Adipocyte (in vitro differentiated cells): Measurements from ENCODE around the gene LMO3.
A peak's percentile ranks its signal among the peaks of the same experiment; 100 is the strongest.

Source experiments
- DNase-seq: peaks from one replicate; pipeline ENCODE4 v3.0.0-alpha.2; 2015; ENCODE audit warnings: low read depth
- H3K27me3 ChIP-seq: replicated peaks from 2 replicates; pipeline ENCODE4 v1.7.0; 2013; ENCODE audit warnings: mild to moderate bottlenecking, low read length, moderate library complexity; ENCODE audit not compliant: control insufficient read depth, insufficient read depth
- H3K36me3 ChIP-seq: 2 replicates; pipeline ENCODE4 v1.7.0; 2013; ENCODE audit warnings: low read length, mild to moderate bottlenecking, moderate library complexity; ENCODE audit not compliant: control insufficient read depth, insufficient read depth, severe bottlenecking
- H3K4me1 ChIP-seq: 2 replicates; pipeline ENCODE4 v1.7.0; 2013; ENCODE audit warnings: mild to moderate bottlenecking, low read length, moderate library complexity; ENCODE audit not compliant: control insufficient read depth, insufficient read depth
- H3K4me3 ChIP-seq: 2 replicates; pipeline ENCODE4 v1.7.0; 2013; ENCODE audit warnings: mild to moderate bottlenecking, low read length, moderate library complexity
- H3K9ac ChIP-seq: 2 replicates; pipeline ENCODE4 v1.7.0; 2013; ENCODE audit warnings: mild to moderate bottlenecking, low read length, moderate library complexity
- H3K9me3 ChIP-seq: 2 replicates; pipeline ENCODE4 v1.7.0; 2013; ENCODE audit warnings: mild to moderate bottlenecking, low read length, moderate library complexity; ENCODE audit not compliant: control insufficient read depth

The LMO3 gene

DNA sequence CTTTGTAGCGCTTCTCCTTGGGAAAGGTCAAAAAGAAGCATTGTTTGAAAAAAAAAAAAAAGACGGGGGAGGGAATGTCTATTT is at the start of gene LMO3:
LMO3 (minus strand) TSS at position 46 of the 84 bp plus-strand sequence. CDS start 5,302 bp downstream, outside the sequence.
- DNase-seq = no peak
- Histone ChIP-seq H3K4me1 (peaks cover 63% of the 10 kb centered on the region), H3K9ac (peak within 1 kb of the TSS; percentile 93), H3K4me3 (peak within 1 kb of the TSS; percentile 93), H3K9me3 (no peaks in the 10 kb centered on the region), H3K27me3 (no peaks in the 10 kb centered on the region), H3K36me3 (no peaks in the 10 kb centered on the region)

DNA sequence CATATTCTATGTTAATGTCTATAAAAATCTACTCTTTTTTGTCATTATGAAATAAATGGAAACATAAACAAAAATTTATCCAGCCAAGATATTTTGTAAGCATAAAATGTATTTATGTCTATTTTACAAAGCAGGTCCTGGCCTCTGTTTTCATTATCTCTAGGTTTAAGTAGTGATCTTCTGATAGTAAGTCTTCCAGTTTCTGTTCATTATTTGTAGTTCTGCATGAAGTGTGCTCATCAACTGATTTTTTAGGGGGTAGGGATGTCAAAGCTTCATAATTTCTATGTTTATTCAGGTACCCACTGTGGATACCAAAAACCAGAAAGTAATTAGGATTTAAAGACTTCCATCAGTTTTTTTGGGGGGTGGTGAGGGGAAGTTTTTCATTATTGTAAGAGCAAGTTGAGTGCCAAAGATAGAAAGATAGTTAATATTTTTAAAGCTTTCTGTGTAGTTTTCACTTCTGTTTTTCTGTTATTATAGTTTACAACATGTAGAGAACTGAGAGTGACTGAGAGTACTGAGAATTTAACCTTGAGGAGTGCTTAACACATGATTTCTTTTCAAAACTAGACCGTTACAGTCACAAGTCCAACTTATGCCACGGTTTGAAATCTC is 30.6 kb upstream of the LMO3 start:
- Histone ChIP-seq H3K9ac (no peak overlapping the region), H3K9me3 (no peaks in the 10 kb centered on the region), H3K4me1 (no peaks in the 10 kb centered on the region), H3K4me3 (no peak overlapping the region), H3K36me3 (no peaks in the 10 kb centered on the region), H3K27me3 (no peaks in the 10 kb centered on the region)
- DNase-seq = no peak

DNA sequence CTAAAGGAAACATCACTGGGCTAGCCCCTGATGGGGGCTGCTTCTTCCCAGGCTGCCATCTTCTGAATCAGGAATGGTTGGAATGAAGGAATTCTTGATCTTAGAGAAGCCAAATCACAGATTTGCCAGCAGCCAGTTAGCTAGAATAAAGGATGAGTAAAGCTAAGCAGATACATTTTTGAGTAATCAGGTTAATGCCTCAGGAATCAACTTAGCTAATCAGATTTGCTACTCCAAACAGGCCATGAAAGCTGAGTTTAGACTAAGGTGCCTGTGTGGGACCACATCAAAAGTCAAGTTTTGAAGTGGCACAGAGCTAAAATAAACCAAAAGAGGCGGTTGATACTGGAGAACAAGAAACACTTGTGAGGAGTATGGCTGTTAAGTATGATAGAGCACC is 28.8 kb upstream of the LMO3 start:
- no peaks in the 10 kb centered on the region for H3K27me3 ChIP-seq
- no peaks in the 10 kb centered on the region for H3K36me3 ChIP-seq
- no peak overlapping the region for H3K4me3 ChIP-seq
- DNase-seq = no peak
- H3K9ac ChIP-seq = no peak overlapping the region
- H3K9me3 ChIP-seq = no peaks in the 10 kb centered on the region
- no peaks in the 10 kb centered on the region for H3K4me1 ChIP-seq

DNA sequence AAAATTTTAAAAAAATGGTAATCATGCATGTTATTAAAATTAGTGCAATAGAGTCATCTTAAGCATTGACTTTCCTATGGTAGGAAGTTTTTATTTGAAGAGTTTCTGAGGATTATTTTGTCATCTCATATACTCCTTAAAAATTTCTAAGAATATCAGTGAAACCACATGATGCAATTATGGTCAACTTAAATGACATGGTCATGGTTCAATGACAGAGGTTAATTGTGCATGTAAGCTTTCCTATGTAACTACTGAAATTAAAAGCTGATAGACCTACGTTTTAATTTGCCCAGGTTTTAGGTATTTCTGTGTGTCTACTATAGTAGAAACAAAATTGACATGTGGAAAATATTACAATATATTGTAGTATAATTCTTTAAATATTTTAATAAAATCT is 21.0 kb upstream of the LMO3 start:
- Histone ChIP-seq H3K36me3 (no peaks in the 10 kb centered on the region), H3K4me3 (no peak overlapping the region), H3K4me1 (no peaks in the 10 kb centered on the region), H3K9ac (no peak overlapping the region), H3K27me3 (no peaks in the 10 kb centered on the region), H3K9me3 (no peaks in the 10 kb centered on the region)
- no peak for DNase-seq

DNA sequence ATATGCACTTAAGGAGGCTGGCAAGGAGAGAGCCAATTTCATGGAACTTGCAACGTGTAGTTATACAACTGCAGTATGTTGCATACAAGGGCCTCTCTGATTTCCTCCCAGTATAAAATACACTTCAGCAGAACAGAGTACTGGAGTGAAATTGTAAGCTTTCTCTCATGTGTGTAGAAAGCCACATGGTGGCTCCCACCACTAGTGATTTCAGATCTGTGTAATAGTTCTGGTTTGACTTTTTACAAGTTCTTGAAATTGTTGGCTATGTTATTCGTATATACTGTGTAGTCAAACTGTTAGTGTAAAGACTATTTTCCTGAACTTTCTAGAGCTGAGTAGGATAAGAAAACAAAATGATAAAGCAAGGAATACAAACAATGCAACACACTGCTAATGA is 16.4 kb upstream of the LMO3 start:
- no peak overlapping the region for H3K4me3 ChIP-seq
- H3K4me1 ChIP-seq = no peaks in the 10 kb centered on the region
- no peaks in the 10 kb centered on the region for H3K36me3 ChIP-seq
- H3K9me3 ChIP-seq = peaks cover 6% of the 10 kb centered on the region
- H3K9ac ChIP-seq = no peak overlapping the region
- H3K27me3 ChIP-seq = no peaks in the 10 kb centered on the region
- no peak for DNase-seq

DNA sequence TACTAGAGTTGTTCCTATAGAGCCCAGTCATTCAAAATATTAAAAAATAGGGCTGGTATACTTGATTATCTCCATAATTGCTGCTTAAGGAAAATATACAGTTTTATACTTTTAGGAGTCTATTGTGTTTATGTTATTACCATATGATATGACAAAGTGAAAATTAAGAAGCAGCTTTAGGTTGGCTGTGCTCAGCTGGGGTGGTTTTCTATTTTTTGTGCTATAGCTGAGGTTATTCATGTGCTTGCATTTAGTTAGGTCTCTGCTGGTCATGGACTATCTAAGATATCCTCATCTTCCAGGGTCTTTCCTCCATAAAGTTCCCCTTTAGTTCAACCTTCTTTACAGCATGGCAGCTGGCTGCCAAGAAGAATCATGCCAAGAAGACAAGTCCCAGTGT is 13.6 kb upstream of the LMO3 start:
- DNase-seq = no peak
- H3K9me3 ChIP-seq = peaks cover 6% of the 10 kb centered on the region
- no peaks in the 10 kb centered on the region for H3K4me1 ChIP-seq
- H3K36me3 ChIP-seq = no peaks in the 10 kb centered on the region
- H3K9ac ChIP-seq = no peak overlapping the region
- H3K27me3 ChIP-seq = no peaks in the 10 kb centered on the region
- H3K4me3 ChIP-seq = no peak overlapping the region

DNA sequence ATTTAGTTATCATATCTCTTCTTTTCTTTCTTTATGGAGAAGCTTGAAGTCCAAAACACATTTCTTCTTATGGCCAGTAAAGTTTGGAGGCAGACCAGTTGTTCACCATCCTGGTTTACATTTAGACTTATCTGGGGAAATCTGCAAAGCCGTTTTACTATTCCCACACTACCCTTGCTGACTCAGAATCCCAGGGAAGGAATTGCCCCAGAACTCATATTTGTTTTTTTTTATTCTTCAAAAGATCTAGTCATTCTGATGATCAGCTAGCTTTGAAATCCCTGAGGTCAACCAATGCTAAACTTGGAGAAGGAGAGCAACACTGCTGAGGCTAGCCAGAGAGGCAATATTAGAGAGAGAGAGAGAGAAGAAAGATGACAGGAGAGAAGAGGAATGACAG is 12.3 kb upstream of the LMO3 start:
- Histone ChIP-seq H3K4me1 (peaks cover 2% of the 10 kb centered on the region), H3K9ac (no peak overlapping the region), H3K9me3 (peaks cover 6% of the 10 kb centered on the region), H3K27me3 (no peaks in the 10 kb centered on the region), H3K4me3 (no peak overlapping the region), H3K36me3 (no peaks in the 10 kb centered on the region)
- DNase-seq = no peak

DNA sequence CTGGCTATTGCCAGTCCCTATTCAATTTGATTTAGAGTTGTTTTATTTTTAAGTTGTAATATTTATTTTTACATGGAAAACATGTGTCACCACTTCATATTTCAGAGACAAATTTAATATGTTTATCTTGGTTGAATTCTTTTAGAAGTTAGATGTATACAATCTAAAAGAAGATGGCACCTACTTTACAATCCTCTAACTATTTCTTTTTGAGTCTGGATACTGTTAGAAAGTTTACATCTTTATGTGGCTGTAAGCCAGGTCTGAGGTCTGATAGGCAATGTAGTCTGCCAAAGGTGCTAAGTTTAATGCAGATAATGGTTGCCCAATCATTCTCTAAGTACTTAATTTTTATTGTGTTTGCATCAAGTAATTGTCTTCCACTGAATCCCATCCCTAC is 7.2 kb upstream of the LMO3 start:
- H3K36me3 ChIP-seq = no peaks in the 10 kb centered on the region
- H3K9me3 ChIP-seq = no peaks in the 10 kb centered on the region
- DNase-seq = no peak
- H3K9ac ChIP-seq = no peak overlapping the region
- H3K27me3 ChIP-seq = no peaks in the 10 kb centered on the region
- peaks cover 49% of the 10 kb centered on the region for H3K4me1 ChIP-seq
- peak overlapping the region; percentile 55 for H3K4me3 ChIP-seq

DNA sequence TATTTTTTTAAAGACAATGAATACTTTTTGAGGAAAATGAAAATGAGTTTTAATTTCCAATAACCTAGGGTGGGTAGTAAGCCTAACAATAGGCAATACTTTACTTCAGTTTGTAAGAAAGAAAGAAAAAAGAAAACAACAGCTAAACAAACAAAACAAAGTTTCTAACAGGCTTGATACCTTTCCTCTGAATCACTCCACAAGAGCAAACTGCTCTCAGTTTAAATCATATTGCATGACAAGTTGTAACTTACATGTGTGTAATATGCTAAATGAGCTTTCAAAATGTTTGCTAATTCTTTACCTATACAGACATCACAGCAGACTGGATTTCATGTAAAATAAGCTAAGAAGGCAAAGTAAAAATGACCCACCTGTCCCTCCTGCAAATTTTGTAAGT is 6.7 kb upstream of the LMO3 start:
- H3K36me3 ChIP-seq = no peaks in the 10 kb centered on the region

DNA sequence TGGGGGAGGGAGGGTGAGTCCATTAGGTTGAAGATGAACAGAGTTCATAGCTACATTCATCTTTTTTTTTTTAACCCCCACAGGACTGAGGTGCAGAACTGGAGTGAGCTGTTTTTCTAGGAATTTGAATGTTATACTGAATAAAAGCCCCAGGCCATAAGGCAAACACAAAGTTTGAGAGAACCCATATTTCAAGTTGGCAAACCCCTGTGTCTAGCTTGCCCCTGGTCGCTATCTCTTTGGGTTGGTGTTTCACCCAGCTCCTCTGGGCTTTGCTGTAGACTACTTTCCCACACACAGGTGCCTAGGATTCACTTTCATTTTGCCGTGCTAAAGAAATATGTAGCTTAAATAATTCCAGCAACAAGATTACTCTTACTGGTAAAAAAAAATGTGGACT is 5.2 kb upstream of the LMO3 start:
- no peak for DNase-seq
- Histone ChIP-seq H3K36me3 (no peaks in the 10 kb centered on the region), H3K4me3 (peak overlapping the region; percentile 57), H3K9ac (peak overlapping the region; percentile 58), H3K4me1 (peaks cover 66% of the 10 kb centered on the region), H3K9me3 (no peaks in the 10 kb centered on the region), H3K27me3 (no peaks in the 10 kb centered on the region)

More for the DNA sequence above, 6.7 kb upstream of the LMO3 start:
- no peaks in the 10 kb centered on the region for H3K9me3 ChIP-seq
- H3K27me3 ChIP-seq = no peaks in the 10 kb centered on the region
- DNase-seq = no peak
- H3K9ac ChIP-seq = peak overlapping the region; percentile 58
- peak overlapping the region; percentile 55 for H3K4me3 ChIP-seq
- peaks cover 55% of the 10 kb centered on the region for H3K4me1 ChIP-seq

DNA sequence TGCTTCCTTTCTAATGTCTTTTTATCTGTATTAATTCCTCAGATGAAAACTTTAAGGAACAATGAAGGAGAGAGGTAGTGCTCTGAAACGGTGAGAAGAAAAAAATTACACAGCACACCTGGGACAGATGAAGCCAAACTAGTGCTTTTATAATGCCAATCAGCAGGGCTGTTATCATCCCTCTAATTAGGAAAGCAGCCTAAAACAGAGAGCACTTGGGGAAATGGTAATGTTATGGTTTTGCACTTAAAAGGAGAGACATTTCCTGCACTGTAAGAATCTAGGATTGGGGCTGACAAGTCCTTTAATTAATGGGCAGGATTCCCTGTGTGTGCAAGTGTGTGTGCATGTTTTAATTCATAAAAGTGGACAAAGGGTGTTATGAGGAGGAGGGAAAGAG is 4.8 kb upstream of the LMO3 start:
- Histone ChIP-seq H3K4me3 (peak overlapping the region; percentile 57), H3K36me3 (no peaks in the 10 kb centered on the region), H3K4me1 (peaks cover 66% of the 10 kb centered on the region), H3K27me3 (no peaks in the 10 kb centered on the region), H3K9ac (peak overlapping the region; percentile 42), H3K9me3 (no peaks in the 10 kb centered on the region)
- no peak for DNase-seq

DNA sequence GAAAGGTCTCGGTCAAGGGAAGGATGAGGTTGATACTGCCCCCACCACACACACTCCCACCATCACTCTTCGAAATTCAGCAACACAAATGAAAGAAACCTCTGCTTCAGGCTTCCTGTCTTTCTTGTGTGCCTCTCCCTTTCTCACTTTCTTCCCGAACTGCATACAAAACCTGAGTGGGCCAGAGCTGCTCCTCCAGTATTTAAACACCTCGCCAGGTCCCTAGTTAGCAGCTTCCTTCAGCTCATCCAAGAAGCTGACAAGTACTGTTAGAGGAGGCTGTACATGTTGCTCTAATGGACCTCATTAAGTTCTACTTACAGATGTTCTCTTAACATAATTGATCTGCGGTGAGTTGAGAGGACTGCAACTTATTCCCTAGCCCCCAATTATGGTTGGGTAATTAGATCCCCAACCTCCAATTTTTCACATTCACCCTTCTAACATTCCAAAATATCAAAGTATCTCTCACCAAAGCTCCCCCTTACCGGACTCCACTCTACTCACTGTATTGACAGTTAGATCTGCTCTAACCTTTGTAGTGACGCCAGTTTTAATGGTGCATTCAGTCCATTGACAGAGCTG is 4.1 kb upstream of the LMO3 start:
- Histone ChIP-seq H3K4me1 (peaks cover 66% of the 10 kb centered on the region), H3K27me3 (no peaks in the 10 kb centered on the region), H3K4me3 (peak overlapping the region; percentile 80), H3K9ac (peak overlapping the region; percentile 93), H3K9me3 (no peaks in the 10 kb centered on the region), H3K36me3 (no peaks in the 10 kb centered on the region)
- DNase-seq = no peak
